IMR-90 (cell line): ENCODE results near the gene MED13. TPM values are rescaled to one million over a fixed set of nuclear protein-coding genes. Genes with fewer than 3 reads are reported as not detected.

ENCODE experiments used
- ATAC-seq: fragments of 200-7000 bp; cut with Tn5 transposase; 2 replicates; pipeline ENCODE4 v1.9.1; 2020; ENCODE audit warnings: low read depth, mild to moderate bottlenecking, moderate library complexity
- BruUV-seq: library from RNA; stranded (reverse); fragments of 400-500 nt; replicated peaks from 2 replicates; lab custom pipeline; 2021; lab: Mats Ljungman, UMichigan
- CTCF ChIA-PET: fragments of 300-600 bp; formaldehyde crosslinking; extraction: SDS; loops from one replicate; lab custom pipeline; 2021; ENCODE audit warnings: antibody characterized with exemption; lab: Yijun Ruan, JAX
- POLR2A ChIA-PET: fragments of 300-600 bp; sonication (Branson Sonifier 250); formaldehyde crosslinking; loops from one replicate; lab custom pipeline; 2022; ENCODE audit warnings: antibody characterized with exemption; ENCODE audit not compliant: unreplicated experiment; lab: Charles Lee
- DNase-seq: peaks from one replicate; pipeline ENCODE4 v3.0.0; 2013
- H2AFZ ChIP-seq: replicated peaks from 2 replicates; pipeline ENCODE3; 2013; ENCODE audit warnings: low read length, mild to moderate bottlenecking; ENCODE audit not compliant: poor library complexity
- H2AK5ac ChIP-seq: 2 replicates; pipeline ENCODE4 v1.6.1; 2013; ENCODE audit warnings: low read depth, low read length, inconsistent platforms
- H2AK9ac ChIP-seq: replicated peaks from 2 replicates; pipeline ENCODE3; 2013; ENCODE audit warnings: mild to moderate bottlenecking, low read depth, low read length, moderate library complexity; ENCODE audit not compliant: poor library complexity
- H2BK120ac ChIP-seq: 2 replicates; pipeline ENCODE4 v1.6.1; 2013; ENCODE audit warnings: low read depth, low read length, inconsistent platforms
- H2BK15ac ChIP-seq: 3 replicates; pipeline ENCODE4 v1.6.1; 2013; ENCODE audit warnings: low read depth, low read length, inconsistent platforms
- H2BK20ac ChIP-seq: 2 replicates; pipeline ENCODE4 v1.6.1; 2013; ENCODE audit warnings: low read depth, mild to moderate bottlenecking, inconsistent platforms, low read length, moderate library complexity
- H2BK5ac ChIP-seq: 2 replicates; pipeline ENCODE4 v1.6.1; 2013; ENCODE audit warnings: mild to moderate bottlenecking, low read depth, low read length, inconsistent platforms; ENCODE audit not compliant: poor library complexity, severe bottlenecking
- H3K14ac ChIP-seq: replicated peaks from 2 replicates; pipeline ENCODE4 v1.6.1; 2013; ENCODE audit warnings: low read depth, low read length, inconsistent platforms
- H3K18ac ChIP-seq: 2 replicates; pipeline ENCODE4 v1.6.1; 2013; ENCODE audit warnings: low read depth, low read length, control low read depth
- H3K23ac ChIP-seq: 2 replicates; pipeline ENCODE4 v1.6.1; 2013; ENCODE audit warnings: low read depth, low read length, inconsistent platforms
- H3K27ac ChIP-seq: 2 replicates; pipeline ENCODE4 v1.5.1; 2013; ENCODE audit warnings: mild to moderate bottlenecking, control low read depth, low read length; ENCODE audit not compliant: insufficient read depth
- H3K27me3 ChIP-seq: 2 replicates; pipeline ENCODE4 v1.6.1; 2013; ENCODE audit warnings: low read length; ENCODE audit not compliant: control insufficient read depth, insufficient read depth
- H3K36me3 ChIP-seq: 2 replicates; pipeline ENCODE4 v1.6.1; 2013; ENCODE audit warnings: low read length, mixed read lengths; ENCODE audit not compliant: control insufficient read depth, insufficient read depth
- H3K4ac ChIP-seq: 2 replicates; pipeline ENCODE4 v1.6.1; 2013; ENCODE audit warnings: low read depth, low read length, inconsistent platforms
- H3K4me1 ChIP-seq: 2 replicates; pipeline ENCODE4 v1.6.1; 2013; ENCODE audit warnings: low read length, mixed read lengths; ENCODE audit not compliant: control insufficient read depth, insufficient read depth
- H3K4me2 ChIP-seq: 2 replicates; pipeline ENCODE4 v1.6.1; 2013; ENCODE audit warnings: low read depth, mild to moderate bottlenecking, control low read depth, low read length, moderate library complexity
- H3K4me3 ChIP-seq: 2 replicates; pipeline ENCODE4 v1.5.1; 2013; ENCODE audit warnings: low read depth, mild to moderate bottlenecking, control low read depth, low read length, moderate library complexity; ENCODE audit not compliant: insufficient read depth
- H3K56ac ChIP-seq: 2 replicates; pipeline ENCODE4 v1.6.1; 2013; ENCODE audit warnings: low read length, inconsistent platforms; ENCODE audit not compliant: insufficient read depth; ENCODE audit errors: extremely low read depth
- H3K79me1 ChIP-seq, 2 experiments: 2 replicates each; pipeline ENCODE4 v1.6.1; 2013; ENCODE audit warnings: low read length in 2 of 2, inconsistent platforms in 1 of 2, low read depth in 1 of 2
- H3K9ac ChIP-seq: 2 replicates; pipeline ENCODE4 v1.6.1; 2013; ENCODE audit warnings: low read depth, low read length, control low read depth
- H3K9me1 ChIP-seq: 2 replicates; pipeline ENCODE4 v1.6.1; 2013; ENCODE audit warnings: low read length, inconsistent platforms; ENCODE audit not compliant: insufficient read depth
- H3K9me3 ChIP-seq: 2 replicates; pipeline ENCODE4 v1.6.1; 2013; ENCODE audit warnings: low read length; ENCODE audit not compliant: control insufficient read depth, insufficient read depth
- H4K20me1 ChIP-seq: 2 replicates; pipeline ENCODE4 v1.6.1; 2013; ENCODE audit warnings: low read length, inconsistent platforms; ENCODE audit not compliant: insufficient read depth
- H4K5ac ChIP-seq: 2 replicates; pipeline ENCODE4 v1.6.1; 2013; ENCODE audit warnings: mild to moderate bottlenecking, low read depth, low read length, control low read depth
- H4K8ac ChIP-seq, 2 experiments: 2 replicates each; pipeline ENCODE4 v1.6.1; 2013; ENCODE audit warnings: low read depth in 2 of 2, low read length in 2 of 2, control low read depth in 1 of 2, inconsistent platforms in 1 of 2
- H4K91ac ChIP-seq: 2 replicates; pipeline ENCODE4 v1.6.1; 2013; ENCODE audit warnings: low read depth, low read length, inconsistent platforms; ENCODE audit not compliant: insufficient read depth
- USF2 ChIP-seq: fragments of 150-350 bp; IDR thresholded peaks from 2 replicates; pipeline ENCODE4 v1.6.1; 2017; ENCODE audit warnings: mild to moderate bottlenecking, antibody characterized with exemption, low read length, low read depth
- WGBS, 2 experiments: methylation state at CpG; one replicate each; pipeline versions ENCODE4 v1.1.5 to v1.1.7; 2013; ENCODE audit warnings: missing lambda C conversion rate in 2 of 2; ENCODE audit not compliant: insufficient read length in 1 of 2; ENCODE audit errors: extremely low coverage in 2 of 2; 5-methylcytosine and 5-hydroxymethylcytosine counted together
- dilution Hi-C: fragments of 300-500 bp; cut with HindIII; formaldehyde crosslinking; loops from one replicate; pipeline ENCODE4 v1.14.3; 2018; ENCODE audit warnings: low sequenced_read_pairs; ENCODE audit not compliant: unreplicated experiment
- in situ Hi-C: fragments of 300-500 bp; cut with MboI; formaldehyde crosslinking; loops from 3 replicates; pipeline ENCODE4 v1.14.3; 2019; ENCODE audit warnings: low sequenced_read_pairs, inconsistent platforms, mixed read lengths
- intact Hi-C: fragments of 100-400 bp; cut with micrococcal nuclease; formaldehyde crosslinking; loops from 2 replicates; pipeline ENCODE4 v1.10.0; 2022
- polyA plus RNA-seq, 3 experiments: library from polyadenylated mRNA; depleted of rRNA; stranded (reverse); fragments of >200 nt; gene quantifications; 2 replicates each; pipeline ENCODE4 v1.2.3, GENCODE V29; 2012; ENCODE audit warnings: low replicate concordance in 1 of 3
- total RNA-seq: library from RNA; depleted of rRNA; stranded (reverse); fragments of >200 nt; gene quantifications from 2 replicates; pipeline ENCODE4 v1.2.3, GENCODE V29; 2012

Gene MED13
- total and polyA plus RNA-seq, 2 of the 4 experiments (the other 2 are of a cell fraction) = 9.7 to 67.2 TPM

DNA sequence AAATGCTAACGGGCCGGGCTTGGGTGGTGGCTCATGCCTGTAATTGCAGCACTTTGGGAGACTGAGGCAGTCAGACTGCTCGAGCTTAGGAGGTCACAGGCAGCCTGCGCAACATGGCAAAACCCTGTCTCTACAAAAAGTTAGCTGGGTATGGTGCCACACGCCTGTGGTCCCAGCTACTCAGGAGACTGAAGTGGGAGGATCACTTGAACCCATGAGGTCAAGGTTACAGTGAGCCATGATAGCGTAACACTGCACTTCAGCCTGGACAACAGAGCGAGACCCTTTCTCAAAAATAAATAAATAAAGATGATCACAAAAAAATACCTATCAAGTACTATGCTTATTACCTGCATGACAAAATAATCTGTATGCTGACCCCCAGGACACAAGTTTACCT, 91.0 kb downstream of the MED13 start:
- ATAC-seq = no peak
- in situ Hi-C loops = no loop called here
- no peak overlapping the region for H3K14ac ChIP-seq
- ChIA-PET POLR2A (no interaction called here), CTCF (no interaction called here)
- H4K5ac ChIP-seq = no peak overlapping the region
- no peak overlapping the region for H3K23ac ChIP-seq
- no peak overlapping the region for H2AK9ac ChIP-seq
- peaks cover 3% of the 10 kb centered on the region; the same call in 1 of the 2 replicates for H3K9me1 ChIP-seq
- no peaks in the 10 kb centered on the region for H3K27me3 ChIP-seq
- H4K8ac ChIP-seq = no peak overlapping the region
- intact Hi-C loops = no loop called here
- no peak overlapping the region for H2BK15ac ChIP-seq
- peaks cover 26% of the 10 kb centered on the region for H3K36me3 ChIP-seq
- H3K4ac ChIP-seq = no peak overlapping the region
- H4K20me1 ChIP-seq = peaks cover 6% of the 10 kb centered on the region; the same call in 1 of the 2 replicates
- H3K4me1 ChIP-seq = peaks cover 2% of the 10 kb centered on the region; the same call in 1 of the 2 replicates
- no peak overlapping the region for H3K4me2 ChIP-seq
- H3K79me1 ChIP-seq = peaks cover 3 to 52% of the 10 kb centered on the region in 2 experiments
- DNase-seq = no peak
- dilution Hi-C loops = no loop called here
- H2BK5ac ChIP-seq = no peak overlapping the region
- no peak overlapping the region for H3K9ac ChIP-seq
- H2AFZ ChIP-seq = no peak overlapping the region
- no peak overlapping the region for H3K56ac ChIP-seq
- H3K4me3 ChIP-seq = no peak overlapping the region
- H3K18ac ChIP-seq = no peak overlapping the region
- no peak overlapping the region for H2BK20ac ChIP-seq
- H3K9me3 ChIP-seq = no peaks in the 10 kb centered on the region
- BruUV-seq = no TSS peak
- no peak overlapping the region for H2BK120ac ChIP-seq
- no peak overlapping the region for H4K91ac ChIP-seq
- WGBS, 2 experiments = 100% methylated on average over 3 of the region's 7 CpGs; no CpG with 5 or more reads in 1 of the 2 experiments
- H2AK5ac ChIP-seq = no peak overlapping the region
- no peak for TF ChIP-seq USF2
- H3K27ac ChIP-seq = no peak overlapping the region
